Measurements from ENCODE around the gene TNK2.

- TF ChIP-seq CTCF (conservative IDR thresholded peaks at IDR 0.05; ENCODE audit: low read length): no peak
- TF ChIP-seq EZH2phosphoT487 (IDR thresholded peaks at IDR 0.05; ENCODE audit: borderline replicate concordance): no peak
These were observed 55.3 kb downstream of the TNK2 start for GRCh38 chr3:195853036-195853435.
